HCT116 (cell line): ENCODE results near the gene REXO5. TPM values are rescaled to one million over a fixed set of nuclear protein-coding genes. Genes with fewer than 3 reads are reported as not detected.

Experiments used
- ATAC-seq: fragments of 200-7000 bp; cut with Tn5 transposase; 2 replicates; pipeline ENCODE4 v1.9.1; 2020; ENCODE audit warnings: mild to moderate bottlenecking, moderate library complexity
- BruUV-seq: library from RNA; stranded (reverse); fragments of 400-500 nt; replicated peaks from 2 replicates; lab custom pipeline; 2021; lab: Mats Ljungman, UMichigan
- CTCF ChIA-PET: fragments of 300-600 bp; sonication (Branson Sonifier 250); formaldehyde crosslinking; loops from one replicate; lab custom pipeline; 2021; ENCODE audit warnings: antibody characterized with exemption; lab: Charles Lee
- POLR2A ChIA-PET: fragments of 300-600, 350-600 bp; sonication (Branson Sonifier 250); formaldehyde crosslinking; loops from one replicate; lab custom pipeline; 2021; ENCODE audit warnings: antibody characterized with exemption; lab: Charles Lee
- RAD21 ChIA-PET, 2 experiments: fragments of 300-600 bp; sonication (Branson Sonifier 250); formaldehyde crosslinking; loops; one replicate each; lab custom pipeline; 2023; ENCODE audit warnings: low total read pairs in 2 of 2; ENCODE audit not compliant: uncharacterized antibody in 2 of 2, unreplicated experiment in 2 of 2, low non-redundant PET in 1 of 2; lab: Charles Lee
- DNase-seq: peaks from one replicate; pipeline ENCODE4 v3.0.0-alpha.2; 2010; ENCODE audit warnings: low read depth, low spot score
- H2AFZ ChIP-seq: fragments of 200-600 bp; shearing (Covaris generic), sonication (generic); 2 replicates; pipeline ENCODE4 v1.6.1; 2017; ENCODE audit warnings: low read depth, mixed run types, mixed read lengths, antibody characterized with exemption, low read length; ENCODE audit not compliant: poor library complexity, severe bottlenecking
- H3K27ac ChIP-seq: 2 replicates; pipeline ENCODE4 v1.5.1; 2012; ENCODE audit warnings: low read depth, low read length
- H3K27me3 ChIP-seq: fragments of 200-600 bp; sonication (generic); 2 replicates; pipeline ENCODE4 v1.6.1; 2016; ENCODE audit warnings: mixed run types, low read length, mixed read lengths; ENCODE audit not compliant: insufficient read depth
- H3K36me3 ChIP-seq, 2 experiments: fragments of 200-500 bp in 1 of 2; fragments of 200-600 bp in 1 of 2; sonication (Bioruptor generic) in 1 of 2; sonication (generic) in 1 of 2; 2 replicates each; pipeline versions ENCODE4 v1.5.1 to v1.6.1; 2014 to 2016; ENCODE audit warnings: low read length in 2 of 2, inconsistent platforms in 1 of 2, mixed read lengths in 1 of 2, mixed run types in 1 of 2; ENCODE audit not compliant: insufficient read depth in 2 of 2, control insufficient read depth in 1 of 2
- H3K4me1 ChIP-seq, 2 experiments: fragments of 200-600 bp in 1 of 2; sonication (generic) in 1 of 2; 2 replicates each; pipeline versions ENCODE4 v1.5.1 to v1.6.1; 2012 to 2017; ENCODE audit warnings: low read length in 2 of 2, inconsistent platforms in 1 of 2, mild to moderate bottlenecking in 1 of 2, mixed read lengths in 1 of 2, mixed run types in 1 of 2, moderate library complexity in 1 of 2; ENCODE audit not compliant: insufficient read depth in 2 of 2, control insufficient read depth in 1 of 2
- H3K4me2 ChIP-seq: fragments of 200-600 bp; sonication (generic); 2 replicates; pipeline ENCODE4 v1.6.1; 2017; ENCODE audit warnings: mixed run types, low read length, mixed read lengths
- H3K4me3 ChIP-seq, 2 experiments: fragments of 200-600 bp in 1 of 2; sonication (generic) in 1 of 2; replicated peaks in 1 of 2; 2 replicates each; pipeline ENCODE4 v1.5.1; 2011 to 2016; ENCODE audit warnings: low read length in 2 of 2, control low read depth in 1 of 2, low read depth in 1 of 2, mild to moderate bottlenecking in 1 of 2, mixed read lengths in 1 of 2, mixed run types in 1 of 2
- H3K79me2 ChIP-seq: fragments of 200-600 bp; sonication (generic); 2 replicates; pipeline ENCODE4 v1.6.1; 2017; ENCODE audit warnings: mild to moderate bottlenecking, mixed run types, low read length, moderate library complexity, mixed read lengths; ENCODE audit not compliant: insufficient read depth
- H3K9ac ChIP-seq: fragments of 200-600 bp; sonication (generic); 2 replicates; pipeline ENCODE4 v1.6.1; 2016; ENCODE audit warnings: low read length, mixed read lengths
- H3K9me2 ChIP-seq: fragments of 200-600 bp; sonication (generic), shearing (Covaris generic); 2 replicates; pipeline ENCODE4 v1.6.1; 2017; ENCODE audit warnings: mixed run types, mild to moderate bottlenecking, moderate library complexity; ENCODE audit not compliant: insufficient read depth
- H3K9me3 ChIP-seq, 2 experiments: fragments of 200-500 bp in 1 of 2; fragments of 200-600 bp in 1 of 2; sonication (Bioruptor generic) in 1 of 2; sonication (generic) in 1 of 2; 2 replicates each; pipeline ENCODE4 v1.6.1; 2014 to 2017; ENCODE audit warnings: low read length in 2 of 2, mixed read lengths in 2 of 2, inconsistent platforms in 1 of 2, low read depth in 1 of 2, mild to moderate bottlenecking in 1 of 2, mixed run types in 1 of 2, moderate library complexity in 1 of 2; ENCODE audit not compliant: control insufficient read depth in 1 of 2, insufficient read depth in 1 of 2
- H4K20me1 ChIP-seq: fragments of 200-600 bp; sonication (generic), shearing (Covaris generic); 2 replicates; pipeline ENCODE4 v1.6.1; 2017; ENCODE audit warnings: mixed run types, mild to moderate bottlenecking, moderate library complexity; ENCODE audit not compliant: insufficient read depth
- CEBPB ChIP-seq: IDR thresholded peaks from 2 replicates; pipeline ENCODE4 v1.6.1; 2012; ENCODE audit warnings: low read depth
- EGR1 ChIP-seq: IDR thresholded peaks from 2 replicates; pipeline ENCODE4 v1.6.1; 2012; ENCODE audit warnings: low read depth
- EZH2 ChIP-seq: fragments of 200-600 bp; sonication (generic); IDR thresholded peaks from 2 replicates; pipeline ENCODE4 v1.6.1; 2017; ENCODE audit warnings: antibody characterized with exemption, mixed run types
- POLR2AphosphoS5 ChIP-seq: IDR thresholded peaks from 2 replicates; pipeline ENCODE4 v1.6.1; 2011; ENCODE audit warnings: mild to moderate bottlenecking, low read depth, low read length, moderate library complexity
- RAD21 ChIP-seq: IDR thresholded peaks from 2 replicates; pipeline ENCODE4 v1.6.1; 2012; ENCODE audit warnings: low read depth, mild to moderate bottlenecking
- REST ChIP-seq: IDR thresholded peaks from 2 replicates; pipeline ENCODE4 v1.6.1; 2012; ENCODE audit warnings: low read depth
- SRF ChIP-seq: IDR thresholded peaks from 2 replicates; pipeline ENCODE4 v1.6.1; 2012; ENCODE audit warnings: low read depth
- YY1 ChIP-seq: IDR thresholded peaks from 2 replicates; pipeline ENCODE4 v1.6.1; 2011; ENCODE audit warnings: low read length, low read depth, moderate library complexity, mild to moderate bottlenecking; ENCODE audit not compliant: insufficient replicate concordance; ENCODE audit errors: extremely low read depth
- intact Hi-C: fragments of 100-400 bp; cut with micrococcal nuclease; formaldehyde crosslinking; loops from 2 replicates; pipeline ENCODE4 v1.10.0; 2022
- total RNA-seq: library from RNA; stranded (reverse); gene quantifications from one replicate; pipeline ENCODE4 v1.2.1, GENCODE V29; 2021; ENCODE audit not compliant: unreplicated experiment
- TF ChIP-seq, protein P1 (sequence below), 3 experiments: fragments of 200-600 bp in 1 of 3; sonication (generic) in 1 of 3; IDR thresholded peaks in 2 of 3; conservative IDR thresholded peaks in 1 of 3; 2 replicates each; pipeline ENCODE4 v1.5.1; 2012 to 2017; ENCODE audit warnings: low read depth in 2 of 3, low read length in 2 of 3, antibody characterized with exemption in 1 of 3, borderline replicate concordance in 1 of 3, control low read depth in 1 of 3, mild to moderate bottlenecking in 1 of 3, mixed read lengths in 1 of 3, mixed run types in 1 of 3, moderate library complexity in 1 of 3; ENCODE audit not compliant: insufficient read depth in 1 of 3

The REXO5 gene
- total RNA-seq, 1 experiment from 2014 or later, result 10.5 TPM

GRCh38 chr16:20880867-20881502 lies 74.7 kb downstream of the REXO5 start (continued):
- no peak for TF ChIP-seq CEBPB

DNA sequence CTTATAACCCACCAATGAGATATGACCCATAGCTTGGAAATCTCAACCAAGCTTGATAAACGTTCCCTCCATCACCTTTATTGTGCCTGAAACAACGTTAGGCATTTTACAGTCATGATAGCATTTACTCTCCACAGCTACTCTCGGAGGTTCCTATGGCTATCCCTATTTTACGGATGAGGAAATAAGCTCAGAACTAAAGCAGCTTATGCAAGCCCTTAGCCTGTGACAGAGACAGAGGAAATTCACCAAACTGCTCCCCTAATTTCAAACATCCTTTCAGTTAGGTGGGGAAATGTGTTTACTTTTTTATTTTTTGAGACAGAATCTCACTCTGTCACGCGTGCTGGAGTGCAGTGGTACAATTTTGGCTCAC lies 75.2 kb downstream of the REXO5 start:
- TF ChIP-seq EGR1, result no peak
- TF ChIP-seq SRF, result no peak
- TF ChIP-seq YY1, result no peak
- TF ChIP-seq, protein P1, sequence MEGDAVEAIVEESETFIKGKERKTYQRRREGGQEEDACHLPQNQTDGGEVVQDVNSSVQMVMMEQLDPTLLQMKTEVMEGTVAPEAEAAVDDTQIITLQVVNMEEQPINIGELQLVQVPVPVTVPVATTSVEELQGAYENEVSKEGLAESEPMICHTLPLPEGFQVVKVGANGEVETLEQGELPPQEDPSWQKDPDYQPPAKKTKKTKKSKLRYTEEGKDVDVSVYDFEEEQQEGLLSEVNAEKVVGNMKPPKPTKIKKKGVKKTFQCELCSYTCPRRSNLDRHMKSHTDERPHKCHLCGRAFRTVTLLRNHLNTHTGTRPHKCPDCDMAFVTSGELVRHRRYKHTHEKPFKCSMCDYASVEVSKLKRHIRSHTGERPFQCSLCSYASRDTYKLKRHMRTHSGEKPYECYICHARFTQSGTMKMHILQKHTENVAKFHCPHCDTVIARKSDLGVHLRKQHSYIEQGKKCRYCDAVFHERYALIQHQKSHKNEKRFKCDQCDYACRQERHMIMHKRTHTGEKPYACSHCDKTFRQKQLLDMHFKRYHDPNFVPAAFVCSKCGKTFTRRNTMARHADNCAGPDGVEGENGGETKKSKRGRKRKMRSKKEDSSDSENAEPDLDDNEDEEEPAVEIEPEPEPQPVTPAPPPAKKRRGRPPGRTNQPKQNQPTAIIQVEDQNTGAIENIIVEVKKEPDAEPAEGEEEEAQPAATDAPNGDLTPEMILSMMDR (IDR thresholded peaks at IDR 0.05 in 2 of 3, conservative IDR thresholded peaks at IDR 0.05 in 1 of 3; ENCODE audit: borderline replicate concordance in 1 of 3, insufficient read depth in 1 of 3, low read depth in 2 of 3, low read length in 2 of 3), result no peak
- no peak for TF ChIP-seq RAD21
- no peak for TF ChIP-seq POLR2AphosphoS5
- no peak for TF ChIP-seq EZH2
- TF ChIP-seq REST, result no peak
- CTCF ChIA-PET, result interaction anchor here (1.4 kb wide), 1 partner anchor 27 kb away, joined by 3 read pairs; no protein-coding TSS in a partner anchor
- no peak overlapping the region for H3K9ac ChIP-seq
- no peak overlapping the region for H3K27ac ChIP-seq
- no peaks in the 10 kb centered on the region for H3K9me2 ChIP-seq
- intact Hi-C loops, result no loop called here
- H4K20me1 ChIP-seq, result no peaks in the 10 kb centered on the region
- RAD21 ChIA-PET, result no interaction called here
- H3K9me3 ChIP-seq, result no peaks in the 10 kb centered on the region
- H3K4me1 ChIP-seq, result peaks cover 34 to 38% of the 10 kb centered on the region in 2 experiments
- H3K4me3 ChIP-seq, result no peak overlapping the region
- no peaks in the 10 kb centered on the region for H3K27me3 ChIP-seq
- no peak overlapping the region for H3K4me2 ChIP-seq
- H2AFZ ChIP-seq, result no peak overlapping the region
- BruUV-seq, result no TSS peak
- DNase-seq (no peak), ATAC-seq (no peak)
- peaks cover 84% of the 10 kb centered on the region for H3K79me2 ChIP-seq
- POLR2A ChIA-PET, result no interaction called here
- H3K36me3 ChIP-seq, result no peaks in the 10 kb centered on the region
